Measurements from ENCODE around the gene RGR. TPM values are rescaled to one million over a fixed set of nuclear protein-coding genes. Genes with fewer than 3 reads are reported as not detected.

RGR gene
- total RNA-seq, 1 experiment from 2014 or later, result not detected

DNA sequence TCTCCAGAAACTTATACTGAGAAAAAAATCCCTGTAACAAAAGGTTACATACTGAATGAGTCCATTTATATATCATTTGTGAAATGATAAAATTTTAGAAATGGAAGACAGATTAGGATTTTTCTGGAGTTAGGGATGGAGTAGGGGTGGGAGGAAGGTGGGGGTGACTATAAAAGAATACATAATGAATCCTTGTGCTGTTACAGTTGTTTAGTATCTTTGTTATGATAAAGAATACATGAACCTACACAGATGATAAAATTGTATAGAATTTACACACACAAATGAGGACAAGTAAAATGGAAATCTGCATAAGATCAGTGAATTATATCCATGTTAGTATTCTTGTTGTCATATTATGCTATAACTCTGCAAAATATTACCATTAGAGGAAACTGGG lies 41.8 kb downstream of the RGR start:
- Mint-ChIP-seq H3K36me3 (ENCODE audit: insufficient read depth, unreplicated experiment) (no peaks in the 10 kb centered on the region), H3K4me1 (ENCODE audit: low read depth, unreplicated experiment) (no peaks in the 10 kb centered on the region), H3K4me3 (ENCODE audit: unreplicated experiment) (no peak overlapping the region), H3K9me3 (ENCODE audit: unreplicated experiment) (no peaks in the 10 kb centered on the region), H3K27me3 (ENCODE audit: insufficient read depth, unreplicated experiment) (no peaks in the 10 kb centered on the region), H3K27ac (ENCODE audit: unreplicated experiment) (no peak overlapping the region)
- CTCF ChIA-PET, result no interaction called here
- no peak for TF ChIP-seq CTCF (IDR thresholded peaks at IDR 0.05; ENCODE audit: insufficient read depth in 1 of 2, low read depth in 1 of 2, low read length in 1 of 2, severe bottlenecking in 1 of 2, unreplicated experiment in 1 of 2)
- intact Hi-C loops (cut with micrococcal nuclease; ENCODE audit: unreplicated experiment), result no loop called here
- 0 out of 2 replicates have a peak, but pooled peaks cover 3% of the 10 kb centered on the region for H3K9me3 ChIP-seq
- no peaks in the 10 kb centered on the region for H3K4me1 ChIP-seq
- POLR2A ChIA-PET, result no interaction called here
- no peaks in the 10 kb centered on the region for H3K36me3 ChIP-seq (ENCODE audit: control insufficient read depth, insufficient read depth, low read length)
- no TSS peak for BruUV-seq (replicated peaks)
- no peaks in the 10 kb centered on the region for H3K27me3 ChIP-seq (replicated peaks; ENCODE audit: control insufficient read depth, insufficient read depth, low read length)
- no peak for DNase-seq
- H3K4me3 ChIP-seq (ENCODE audit: low read depth, low read length), result no peak overlapping the region

DNA sequence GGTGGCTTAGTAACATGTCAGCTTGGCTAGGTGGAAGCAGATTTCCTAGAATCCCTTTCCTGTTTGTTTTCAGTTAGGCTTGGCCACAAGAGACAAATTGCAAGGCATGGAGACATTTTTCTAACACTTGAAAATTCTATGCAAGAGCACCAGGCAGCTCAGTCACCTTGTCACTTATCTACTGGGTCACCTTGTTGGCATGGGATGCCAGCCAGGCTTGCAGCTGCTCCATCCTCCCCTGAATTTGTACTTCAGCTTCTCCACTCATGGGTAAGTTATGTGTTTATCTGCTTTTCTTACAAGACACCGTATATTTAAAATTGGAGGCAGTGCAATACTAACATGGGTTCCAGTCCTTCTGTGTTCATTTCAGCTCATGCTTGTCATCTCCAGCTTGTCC lies 43.3 kb downstream of the RGR start:
- Histone ChIP-seq H3K4me1 (no peaks in the 10 kb centered on the region), H3K36me3 (ENCODE audit: control insufficient read depth, insufficient read depth, low read length) (no peaks in the 10 kb centered on the region), H3K27me3 (replicated peaks; ENCODE audit: control insufficient read depth, insufficient read depth, low read length) (no peaks in the 10 kb centered on the region), H3K4me3 (ENCODE audit: low read depth, low read length) (no peak overlapping the region), H3K9me3 (0 out of 2 replicates have a peak, but pooled peaks cover 3% of the 10 kb centered on the region)
- Mint-ChIP-seq H3K4me1 (ENCODE audit: low read depth, unreplicated experiment) (no peaks in the 10 kb centered on the region), H3K4me3 (ENCODE audit: unreplicated experiment) (no peak overlapping the region), H3K36me3 (ENCODE audit: insufficient read depth, unreplicated experiment) (no peaks in the 10 kb centered on the region), H3K27ac (ENCODE audit: unreplicated experiment) (no peak overlapping the region), H3K9me3 (ENCODE audit: unreplicated experiment) (no peaks in the 10 kb centered on the region), H3K27me3 (ENCODE audit: insufficient read depth, unreplicated experiment) (no peaks in the 10 kb centered on the region)
- no TSS peak for BruUV-seq (replicated peaks)
- intact Hi-C loops (cut with micrococcal nuclease; ENCODE audit: unreplicated experiment), result no loop called here
- no peak for DNase-seq
- POLR2A ChIA-PET, result no interaction called here
- no peak for TF ChIP-seq CTCF (IDR thresholded peaks at IDR 0.05; ENCODE audit: insufficient read depth in 1 of 2, low read depth in 1 of 2, low read length in 1 of 2, severe bottlenecking in 1 of 2, unreplicated experiment in 1 of 2)
- CTCF ChIA-PET, result no interaction called here

DNA sequence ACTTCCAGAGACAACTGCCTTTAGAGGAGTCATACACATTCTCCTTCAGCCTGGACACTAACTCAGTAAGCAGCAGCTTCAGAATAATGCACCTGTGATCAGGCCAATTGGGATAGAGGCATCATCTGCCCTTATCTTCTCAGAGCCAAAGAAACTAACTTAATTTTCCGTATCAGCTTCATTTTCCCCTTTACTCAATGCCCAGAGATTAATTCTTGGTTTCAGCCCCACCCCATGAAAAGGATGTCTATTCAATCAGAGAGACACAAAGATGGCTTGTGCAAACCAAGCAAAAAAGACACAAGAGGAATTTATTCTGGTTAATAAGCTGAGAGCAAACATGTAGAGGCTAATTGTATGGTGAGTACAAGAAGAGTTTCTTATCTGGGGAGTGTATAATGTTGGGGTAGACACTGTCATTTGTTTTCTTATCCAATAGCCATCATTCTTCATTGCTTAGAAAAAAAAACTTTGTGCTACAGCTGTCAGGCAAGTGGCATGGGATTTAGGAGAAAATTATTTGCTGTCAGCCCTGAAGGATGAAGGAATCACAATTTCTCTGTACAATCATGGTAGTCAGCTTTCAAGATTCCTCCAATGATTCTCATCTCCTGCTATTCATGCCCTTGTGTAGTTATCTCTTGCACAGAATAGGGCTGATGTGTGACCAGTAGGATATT lies 44.8 kb downstream of the RGR start:
- H3K4me1 Mint-ChIP-seq (ENCODE audit: low read depth, unreplicated experiment), result no peaks in the 10 kb centered on the region
- TF ChIP-seq CTCF (IDR thresholded peaks at IDR 0.05; ENCODE audit: insufficient read depth in 1 of 2, low read depth in 1 of 2, low read length in 1 of 2, severe bottlenecking in 1 of 2, unreplicated experiment in 1 of 2), result no peak

More for the DNA sequence above, 44.8 kb downstream of the RGR start:
- Histone ChIP-seq H3K9me3 (0 out of 2 replicates have a peak, but pooled peaks cover 3% of the 10 kb centered on the region), H3K4me1 (no peaks in the 10 kb centered on the region), H3K36me3 (ENCODE audit: control insufficient read depth, insufficient read depth, low read length) (no peaks in the 10 kb centered on the region), H3K4me3 (ENCODE audit: low read depth, low read length) (no peak overlapping the region), H3K27me3 (replicated peaks; ENCODE audit: control insufficient read depth, insufficient read depth, low read length) (no peaks in the 10 kb centered on the region)
- Mint-ChIP-seq H3K27me3 (ENCODE audit: insufficient read depth, unreplicated experiment) (no peaks in the 10 kb centered on the region), H3K27ac (ENCODE audit: unreplicated experiment) (no peak overlapping the region), H3K9me3 (ENCODE audit: unreplicated experiment) (no peaks in the 10 kb centered on the region), H3K36me3 (ENCODE audit: insufficient read depth, unreplicated experiment) (no peaks in the 10 kb centered on the region), H3K4me3 (ENCODE audit: unreplicated experiment) (no peak overlapping the region)
- intact Hi-C loops (cut with micrococcal nuclease; ENCODE audit: unreplicated experiment), result no loop called here
- DNase-seq, result no peak
- ChIA-PET CTCF (no interaction called here), POLR2A (no interaction called here)
- no TSS peak for BruUV-seq (replicated peaks)
